GM12864 (cell line): ENCODE measurements around the gene OR52E8.

Experiments used
- DNase-seq: peaks from one replicate; pipeline ENCODE4 v3.0.0-alpha.2; 2011; ENCODE audit warnings: low read depth
- H3K4me3 ChIP-seq: 2 replicates; pipeline ENCODE4 v1.5.1; 2011; ENCODE audit warnings: mild to moderate bottlenecking, low read depth, low read length, control low read depth
- CTCF ChIP-seq: IDR thresholded peaks from 2 replicates; pipeline ENCODE4 v1.5.1; 2011; ENCODE audit warnings: low read depth, mild to moderate bottlenecking, moderate library complexity, low read length, control low read depth, inconsistent platforms; ENCODE audit errors: missing control alignments

The OR52E8 gene

GRCh38 chr11:5837695-5838094, 19.8 kb downstream of the OR52E8 start:
- no peak for TF ChIP-seq CTCF
- DNase-seq: no peak

GRCh38 chr11:5833446-5833845, 24.0 kb downstream of the OR52E8 start:
- TF ChIP-seq CTCF: no peak

More at GRCh38 chr11:5837695-5838094, 19.8 kb downstream of the OR52E8 start:
- H3K4me3 ChIP-seq: no peak overlapping the region

GRCh38 chr11:5831196-5831829, 26.2 kb downstream of the OR52E8 start:
- no peak for DNase-seq
- H3K4me3 ChIP-seq: no peak overlapping the region
- no peak for TF ChIP-seq CTCF

More at GRCh38 chr11:5833446-5833845, 24.0 kb downstream of the OR52E8 start:
- no peak overlapping the region for H3K4me3 ChIP-seq
- DNase-seq: no peak

GRCh38 chr11:5818245-5818886, 39.1 kb downstream of the OR52E8 start:
- TF ChIP-seq CTCF: no peak
- no peak overlapping the region; the same call in 1 of the 2 replicates for H3K4me3 ChIP-seq
- DNase-seq: no peak

GRCh38 chr11:5815534-5815933, 42.0 kb downstream of the OR52E8 start:
- no peak for DNase-seq
- TF ChIP-seq CTCF: no peak
- H3K4me3 ChIP-seq: no peak overlapping the region

GRCh38 chr11:5809905-5810795, 47.3 kb downstream of the OR52E8 start:
- no peak for TF ChIP-seq CTCF
- H3K4me3 ChIP-seq: no peak overlapping the region
- DNase-seq: no peak
